ENCODE measurements around the gene ZC3H4. TPM values are rescaled to one million over a fixed set of nuclear protein-coding genes. Genes with fewer than 3 reads are reported as not detected.

ZC3H4 gene
- total RNA-seq, 1 experiment from 2014 or later = 105 TPM

DNA sequence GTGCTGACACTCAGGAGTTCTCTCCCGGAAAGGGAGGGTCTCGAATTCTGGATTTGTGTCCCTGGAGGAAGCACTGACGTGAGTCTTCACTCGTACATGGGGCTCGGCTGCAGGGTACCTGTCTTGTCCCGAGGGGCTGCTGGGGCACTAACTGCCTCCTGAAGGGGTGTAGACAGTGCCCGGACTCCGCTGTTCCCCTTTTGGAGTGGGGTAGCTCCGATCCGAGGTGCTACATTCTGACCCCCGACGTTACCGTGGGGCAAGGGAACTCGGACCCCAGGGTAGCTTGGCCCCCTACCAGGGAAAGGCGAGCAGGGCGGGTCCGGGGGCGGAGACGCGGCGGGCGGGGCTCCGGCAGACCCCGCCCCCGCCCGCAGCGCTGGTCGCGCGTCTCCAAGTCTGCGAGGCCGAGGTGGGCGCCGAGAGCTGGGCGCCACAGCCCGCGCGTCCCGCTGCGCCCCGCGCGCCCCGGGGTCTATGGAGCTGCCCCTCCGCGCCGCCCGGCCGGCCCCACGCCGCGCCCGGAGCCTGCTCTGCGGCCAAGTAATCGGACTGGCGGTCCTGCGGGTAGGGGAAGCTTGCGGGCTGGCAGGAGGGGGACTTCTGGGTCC is 94.0 kb downstream of the ZC3H4 start, which contains the start of gene NPAS1:
TSS of gene NPAS1 (plus strand) at position 407 of the 611 bp plus-strand sequence. CDS start 1,211 bp downstream, outside the sequence.
- no peak within 1 kb of the TSS for H2AFZ ChIP-seq (ENCODE audit: low read length)
- no peak within 1 kb of the TSS for H3K9ac ChIP-seq (ENCODE audit: extremely low read depth, insufficient read length, low read length)
- no peak within 1 kb of the TSS for H4K91ac ChIP-seq (ENCODE audit: insufficient read length, low read depth, low read length)
- H2BK120ac ChIP-seq (ENCODE audit: low read depth, low read length, poor library complexity, severe bottlenecking) = no peak within 1 kb of the TSS
- no peak within 1 kb of the TSS for H3K27ac ChIP-seq (ENCODE audit: insufficient read length, low read depth, low read length)
- H3K4me1 ChIP-seq (ENCODE audit: insufficient read depth, low read length) = 0 out of 2 replicates have a peak, but pooled peaks cover 2% of the 10 kb centered on the region
- no peak within 1 kb of the TSS for H3K23ac ChIP-seq (ENCODE audit: insufficient read length, low read depth, low read length)
- H2BK12ac ChIP-seq (ENCODE audit: insufficient read length, low read depth, low read length) = no peak within 1 kb of the TSS
- no CpG with 5 or more reads among the region's 58 CpGs for WGBS (ENCODE audit: extremely low coverage, insufficient read length, low lambda C conversion rate)
- H3K23me2 ChIP-seq (ENCODE audit: insufficient read length, low read depth, low read length, poor library complexity, severe bottlenecking) = peaks cover 18% of the 10 kb centered on the region
- peaks cover 39% of the 10 kb centered on the region for H3K27me3 ChIP-seq (ENCODE audit: insufficient read depth, low read length)
- no peak within 1 kb of the TSS for H3T11ph ChIP-seq (ENCODE audit: low read length)
- no peak within 1 kb of the TSS for H3K4ac ChIP-seq (ENCODE audit: low read depth, low read length)
- DNase-seq = peak; percentile 66
- H3K9me3 Mint-ChIP-seq = no peaks in the 10 kb centered on the region
- H3K18ac ChIP-seq (ENCODE audit: insufficient read length, low read depth, low read length) = no peak within 1 kb of the TSS
- no peak within 1 kb of the TSS; a peak in 1 of 7 replicates for H3K27ac Mint-ChIP-seq
- no peak within 1 kb of the TSS for H2BK20ac ChIP-seq (ENCODE audit: low read depth, low read length, poor library complexity, severe bottlenecking)
- H2BK15ac ChIP-seq (ENCODE audit: low read depth, low read length) = no peak within 1 kb of the TSS
- no peaks in the 10 kb centered on the region; a peak in 2 of 7 replicates for H3K36me3 Mint-ChIP-seq (ENCODE audit: insufficient read depth in 1 of 3, low read depth in 3 of 3)
- no peak within 1 kb of the TSS for H3K56ac ChIP-seq (ENCODE audit: insufficient read length, low read depth, low read length)
- H3K27me3 Mint-ChIP-seq (ENCODE audit: low read depth) = peaks cover 72% of the 10 kb centered on the region
- H4K5ac ChIP-seq (ENCODE audit: insufficient read length, low read depth, low read length) = no peak within 1 kb of the TSS
- no peaks in the 10 kb centered on the region for H3K79me1 ChIP-seq (ENCODE audit: insufficient read depth, low read depth, low read length, poor library complexity, severe bottlenecking)
- peaks cover 11 to 17% of the 10 kb centered on the region in 2 experiments for H3K4me1 Mint-ChIP-seq
- H4K20me1 ChIP-seq (ENCODE audit: control insufficient read depth, insufficient read depth, insufficient read length) = no peaks in the 10 kb centered on the region
- H3K4me2 ChIP-seq (ENCODE audit: insufficient read depth, insufficient read length, low read length) = peak within 1 kb of the TSS; percentile 32
- no peak within 1 kb of the TSS for H4K8ac ChIP-seq (replicated peaks; ENCODE audit: insufficient read length, low read depth, low read length)
- no peak within 1 kb of the TSS for H3K14ac ChIP-seq (ENCODE audit: insufficient read depth, low read length)
- H3K79me2 ChIP-seq (ENCODE audit: insufficient read depth, low read length) = no peaks in the 10 kb centered on the region
- H3K9me3 ChIP-seq (ENCODE audit: control insufficient read depth, low read depth, low read length) = no peaks in the 10 kb centered on the region
- no peak within 1 kb of the TSS for H2AK5ac ChIP-seq (ENCODE audit: insufficient read length, low read length)
- H3K4me3 Mint-ChIP-seq = peak within 1 kb of the TSS; percentile 57 to 80
- H2BK5ac ChIP-seq (ENCODE audit: insufficient read length, low read length) = no peak within 1 kb of the TSS
- TF ChIP-seq CTCF (conservative IDR thresholded peaks at IDR 0.05) = no peak

Data from H9 (cell line).